SW 1271 (cell line): ENCODE data around the gene MRPL14.
"Not testable (repeated sequence)": the region's sequence is repeated elsewhere in the genome, so short reads cannot be mapped to it uniquely, and the experiment has no call there.

ENCODE experiments used
- DNase-seq, 2 experiments: peaks; one replicate each; lab custom pipeline; 2025; lab: John Stamatoyannopoulos, UW

MRPL14 gene

GRCh38 chr6:44099192-44099591, 28.1 kb downstream of the MRPL14 start:
- DNase-seq: no peak

- DNase-seq: no peak
These were observed 29.4 kb downstream of the MRPL14 start for GRCh38 chr6:44097782-44098317.

GRCh38 chr6:44096612-44097011, 30.6 kb downstream of the MRPL14 start:
- DNase-seq: peak; percentile 40 to 74

DNA sequence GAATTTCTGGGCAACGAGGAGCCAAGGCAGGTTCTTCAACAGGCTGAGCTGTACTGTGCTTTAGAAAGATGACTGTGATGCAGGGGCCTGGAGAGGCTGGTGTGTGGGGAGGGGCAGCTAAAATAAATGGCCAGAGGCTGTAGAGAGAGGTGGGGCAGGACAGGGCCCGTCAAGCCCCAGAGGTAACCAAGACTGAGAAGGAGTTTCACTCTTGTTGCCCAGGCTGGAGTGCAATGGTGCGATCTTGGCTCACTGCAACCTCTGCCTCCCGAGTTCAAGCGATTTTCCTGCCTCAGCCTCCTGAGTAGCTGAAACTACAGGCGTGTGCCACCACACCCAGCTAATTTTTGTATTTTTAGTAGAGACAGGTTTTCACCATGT, 32.0 kb downstream of the MRPL14 start:
- not testable (repeated sequence) for DNase-seq

GRCh38 chr6:44094403-44095242, 32.6 kb downstream of the MRPL14 start:
- no peak for DNase-seq

GRCh38 chr6:44093750-44094402, 33.4 kb downstream of the MRPL14 start:
- DNase-seq: no peak

- no peak for DNase-seq
These were observed 34.2 kb downstream of the MRPL14 start for GRCh38 chr6:44093066-44093465.

- DNase-seq: no peak
These were observed 35.0 kb downstream of the MRPL14 start for GRCh38 chr6:44091981-44092884.

- not testable (repeated sequence) for DNase-seq
These were observed 35.9 kb downstream of the MRPL14 start for GRCh38 chr6:44091356-44091755.

DNA sequence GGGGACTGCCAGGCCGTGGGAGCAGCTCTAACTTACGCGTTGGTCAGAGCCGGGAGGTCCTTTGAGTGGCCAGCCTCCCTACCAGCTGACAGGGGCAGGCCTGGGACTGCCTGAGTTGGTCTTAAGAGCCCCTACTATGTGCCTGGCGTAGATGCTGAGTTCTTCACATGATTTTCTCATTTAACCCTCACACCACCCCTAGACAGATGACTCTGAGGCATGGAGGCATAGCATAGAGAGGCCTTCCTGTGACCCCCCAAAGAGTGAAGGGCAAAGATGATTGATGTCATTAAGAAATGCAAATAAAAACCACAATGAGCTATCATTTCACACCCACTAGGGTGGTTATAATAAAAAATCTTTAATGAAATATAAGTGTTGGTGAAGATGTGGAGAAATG, 36.8 kb downstream of the MRPL14 start:
- no peak for DNase-seq

- no peak for DNase-seq
These were observed 38.2 kb downstream of the MRPL14 start for GRCh38 chr6:44088827-44089590.

GRCh38 chr6:44087623-44088022, 39.6 kb downstream of the MRPL14 start:
- no peak for DNase-seq

DNA sequence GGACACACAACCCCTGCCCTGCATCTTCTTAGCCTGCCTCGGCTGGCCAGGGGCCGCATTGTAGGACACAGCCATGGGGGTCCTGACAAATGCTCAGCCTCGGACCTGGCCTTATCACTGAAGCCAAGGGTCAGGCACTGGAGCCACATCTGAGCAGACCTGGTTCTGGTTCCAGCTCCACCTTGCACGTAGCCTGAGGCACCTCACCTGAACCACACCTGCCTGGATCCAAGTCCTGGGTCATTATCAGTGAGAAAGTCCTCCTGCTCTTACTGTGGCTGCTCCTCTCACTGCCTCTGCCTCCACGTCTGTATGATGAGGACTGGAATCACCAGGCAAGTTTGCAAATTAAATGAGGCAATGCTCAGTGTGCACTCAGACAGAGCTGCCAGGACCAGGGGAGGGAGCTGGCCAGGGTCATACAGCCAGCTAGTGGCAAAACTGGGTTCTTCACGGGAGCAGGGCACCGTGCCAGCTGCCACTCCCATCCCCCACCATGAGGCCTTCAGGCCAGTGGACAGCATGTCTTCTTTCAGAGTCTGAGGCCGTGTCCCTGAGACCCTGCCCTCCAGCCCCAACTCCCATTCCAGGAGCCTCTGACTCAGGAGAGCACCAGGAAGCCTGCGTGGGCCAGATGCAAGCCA, 40.2 kb downstream of the MRPL14 start:
- DNase-seq: no peak

- no peak for DNase-seq
These were observed 42.0 kb downstream of the MRPL14 start for GRCh38 chr6:44085219-44085618.

GRCh38 chr6:44084231-44085014, 42.8 kb downstream of the MRPL14 start:
- DNase-seq: no peak

DNA sequence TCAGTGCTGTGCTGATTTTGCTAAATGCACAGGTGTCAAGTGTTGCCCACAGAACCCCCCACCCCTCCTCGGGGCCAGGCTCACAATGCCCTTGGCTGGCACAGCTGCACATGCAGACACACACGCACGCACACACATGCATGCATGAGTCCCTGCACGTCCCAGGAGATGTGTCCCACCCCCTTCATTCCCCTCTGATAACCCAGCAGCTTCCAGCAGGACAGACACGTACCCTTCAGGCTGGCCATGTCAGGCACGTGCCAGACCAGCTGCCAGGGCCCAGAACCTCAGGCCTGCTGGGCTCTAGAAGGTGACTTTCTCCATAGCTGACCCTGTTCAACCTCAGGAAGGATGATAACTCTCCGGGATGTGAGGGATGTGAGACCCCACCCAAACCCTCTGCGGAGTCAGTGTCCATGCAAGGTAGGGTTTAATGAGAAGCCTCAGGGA, 44.4 kb downstream of the MRPL14 start:
- no peak for DNase-seq

DNA sequence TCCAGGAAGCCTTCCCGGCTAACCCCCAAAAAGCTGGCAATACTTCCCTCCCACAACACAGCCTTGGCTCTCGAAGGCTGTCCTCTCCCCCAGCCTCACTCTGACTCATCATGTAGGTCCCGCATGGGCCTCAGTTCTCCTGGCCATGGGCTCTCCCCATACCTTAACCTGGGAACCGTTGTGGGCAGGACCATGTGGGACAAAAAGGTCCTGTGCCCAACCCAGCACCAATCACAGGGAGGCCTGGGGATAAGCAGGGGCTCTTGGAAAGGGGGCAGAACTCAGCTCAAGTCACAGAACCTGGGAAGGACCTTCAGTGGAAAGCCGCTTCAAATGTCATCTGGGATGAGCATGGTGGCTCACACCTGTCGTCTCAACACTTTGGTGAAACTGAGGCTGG, 45.5 kb downstream of the MRPL14 start:
- DNase-seq: no peak

DNA sequence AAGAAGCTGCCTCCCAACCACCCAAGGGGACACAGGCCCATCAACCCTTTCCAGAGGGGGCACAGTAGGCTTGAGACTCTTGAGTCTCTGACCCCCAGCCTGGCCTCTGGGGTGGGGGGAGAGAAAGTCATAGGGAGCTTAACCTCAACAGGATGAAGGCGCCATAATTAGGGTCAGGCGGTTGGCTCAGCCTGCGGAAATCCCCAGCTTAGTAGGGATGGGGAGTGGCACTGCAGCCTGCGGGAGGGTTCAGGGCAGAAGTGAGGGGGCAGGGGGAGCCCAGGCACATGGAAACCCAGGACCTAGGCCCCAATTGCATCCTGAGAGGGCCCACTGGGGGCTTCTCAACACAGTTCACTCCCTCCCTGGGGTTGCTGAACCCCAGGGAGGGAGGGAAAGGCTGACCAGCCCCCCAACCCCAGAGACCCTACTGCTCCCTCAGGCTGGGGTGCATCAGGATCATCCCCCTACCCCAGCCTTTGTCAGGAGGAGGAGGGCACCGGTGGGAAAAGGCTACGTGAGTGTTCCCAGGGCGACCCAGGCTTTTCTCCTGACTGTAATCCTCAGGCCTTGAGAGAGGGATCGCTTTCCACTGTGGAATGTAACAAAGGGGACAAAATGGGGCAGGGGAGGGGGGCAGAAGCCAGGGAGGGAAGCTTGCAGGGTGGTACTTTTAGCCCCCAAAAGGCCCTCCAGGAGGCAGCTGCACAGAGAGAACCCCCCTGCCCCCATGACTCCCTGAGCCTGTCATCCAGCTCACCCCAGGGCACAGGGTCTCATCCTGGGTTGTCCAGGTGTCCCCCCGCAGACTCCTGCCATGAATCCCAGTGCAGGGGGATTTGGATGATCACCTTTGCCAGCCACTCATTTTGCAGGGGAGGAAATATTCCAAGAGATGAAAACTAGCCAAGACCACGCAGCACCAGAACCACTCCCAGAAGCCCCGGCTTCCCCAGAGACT, 46.4 kb downstream of the MRPL14 start:
- no peak for DNase-seq

DNA sequence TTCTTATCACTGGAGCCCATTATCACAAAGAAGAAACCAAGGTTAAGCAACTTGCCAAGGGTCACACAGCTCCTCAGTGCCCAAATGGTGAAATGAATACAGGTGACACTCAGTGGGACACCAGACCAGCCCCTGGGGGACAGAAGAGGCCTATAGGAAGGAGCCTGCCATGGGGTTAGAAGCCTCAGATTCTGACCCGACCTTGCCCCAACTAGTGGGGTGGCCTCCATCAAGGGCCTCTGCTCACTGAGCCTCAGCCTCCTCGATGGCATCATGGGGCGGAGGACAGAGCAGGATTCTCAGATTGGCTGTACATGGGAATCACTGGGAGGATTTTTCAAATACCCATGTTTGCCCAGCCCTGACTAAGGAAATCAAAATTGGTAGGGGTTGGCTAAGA, 47.6 kb downstream of the MRPL14 start:
- DNase-seq: no peak
